ENCODE measurements around the gene IL17D. TPM values are rescaled to one million over a fixed set of nuclear protein-coding genes. Genes with fewer than 3 reads are reported as not detected.
A peak's percentile ranks its signal among the peaks of the same experiment; 100 is the strongest.

IL17D gene
- total RNA-seq, 2 experiments from 2014 or later: 0.49 to 0.54 TPM

- DNase-seq: no peak
- Mint-ChIP-seq H3K27me3 (peaks cover 12% of the 10 kb centered on the region), H3K9me3 (no peaks in the 10 kb centered on the region), H3K4me3 (peak overlapping the region; percentile 56), H3K4me1 (ENCODE audit: low read depth) (peaks cover 11% of the 10 kb centered on the region), H3K36me3 (ENCODE audit: low read depth) (no peaks in the 10 kb centered on the region), H3K27ac (no peak overlapping the region)
- intact Hi-C loops (cut with micrococcal nuclease): loop anchor here (5.0 kb wide), 2 partner anchors 68 to 207 kb away; partner anchors contain the start of gene EEF1AKMT1
- ChIA-PET POLR2A (no interaction called here), CTCF (interaction anchor here (0.9 to 3.2 kb wide), 6 partner anchors 124 to 220 kb away, joined by 3 to 11 read pairs (median 6); no protein-coding TSS in a partner anchor)
- TF ChIP-seq, protein P1, sequence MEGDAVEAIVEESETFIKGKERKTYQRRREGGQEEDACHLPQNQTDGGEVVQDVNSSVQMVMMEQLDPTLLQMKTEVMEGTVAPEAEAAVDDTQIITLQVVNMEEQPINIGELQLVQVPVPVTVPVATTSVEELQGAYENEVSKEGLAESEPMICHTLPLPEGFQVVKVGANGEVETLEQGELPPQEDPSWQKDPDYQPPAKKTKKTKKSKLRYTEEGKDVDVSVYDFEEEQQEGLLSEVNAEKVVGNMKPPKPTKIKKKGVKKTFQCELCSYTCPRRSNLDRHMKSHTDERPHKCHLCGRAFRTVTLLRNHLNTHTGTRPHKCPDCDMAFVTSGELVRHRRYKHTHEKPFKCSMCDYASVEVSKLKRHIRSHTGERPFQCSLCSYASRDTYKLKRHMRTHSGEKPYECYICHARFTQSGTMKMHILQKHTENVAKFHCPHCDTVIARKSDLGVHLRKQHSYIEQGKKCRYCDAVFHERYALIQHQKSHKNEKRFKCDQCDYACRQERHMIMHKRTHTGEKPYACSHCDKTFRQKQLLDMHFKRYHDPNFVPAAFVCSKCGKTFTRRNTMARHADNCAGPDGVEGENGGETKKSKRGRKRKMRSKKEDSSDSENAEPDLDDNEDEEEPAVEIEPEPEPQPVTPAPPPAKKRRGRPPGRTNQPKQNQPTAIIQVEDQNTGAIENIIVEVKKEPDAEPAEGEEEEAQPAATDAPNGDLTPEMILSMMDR (IDR thresholded peaks at IDR 0.05): no peak
- peak; percentile 1 for ATAC-seq
These were observed 1.1 kb downstream of the IL17D start for GRCh38 chr13:20704459-20705069.

DNA sequence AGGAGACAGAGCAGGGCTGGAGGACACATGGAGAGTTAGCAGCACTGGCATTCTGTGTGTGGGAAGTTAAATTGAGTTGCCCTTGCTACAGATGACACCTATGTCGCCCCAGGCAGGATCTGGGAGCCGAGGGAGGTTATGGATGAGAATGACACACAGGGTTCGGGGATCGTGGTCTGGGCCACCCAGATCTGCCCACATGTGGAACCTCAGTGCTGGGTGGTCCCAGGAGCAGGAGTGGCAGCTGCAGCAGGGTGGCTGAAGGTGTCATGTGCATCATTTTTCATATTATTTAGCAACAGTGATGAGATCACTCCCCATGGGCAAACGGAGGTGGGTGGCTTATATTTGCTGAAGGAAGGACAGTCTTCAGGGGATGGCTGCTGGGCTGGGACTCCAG, 3.2 kb downstream of the IL17D start:
- Mint-ChIP-seq H3K27ac (no peak overlapping the region), H3K27me3 (peaks cover 3% of the 10 kb centered on the region), H3K4me1 (ENCODE audit: low read depth) (peaks cover 8% of the 10 kb centered on the region), H3K4me3 (no peak overlapping the region), H3K36me3 (ENCODE audit: low read depth) (no peaks in the 10 kb centered on the region), H3K9me3 (no peaks in the 10 kb centered on the region)
- CTCF ChIA-PET: interaction anchor here (0.9 kb wide), 1 partner anchor 17 kb away, joined by 3 read pairs; no protein-coding TSS in a partner anchor
- ATAC-seq: no peak
- TF ChIP-seq, protein P1 (IDR thresholded peaks at IDR 0.05): no peak
- no peak for DNase-seq
- POLR2A ChIA-PET: no interaction called here
- intact Hi-C loops (cut with micrococcal nuclease): loop anchor here (5.0 kb wide), 2 partner anchors 66 to 209 kb away; partner anchors contain the start of gene EEF1AKMT1

DNA sequence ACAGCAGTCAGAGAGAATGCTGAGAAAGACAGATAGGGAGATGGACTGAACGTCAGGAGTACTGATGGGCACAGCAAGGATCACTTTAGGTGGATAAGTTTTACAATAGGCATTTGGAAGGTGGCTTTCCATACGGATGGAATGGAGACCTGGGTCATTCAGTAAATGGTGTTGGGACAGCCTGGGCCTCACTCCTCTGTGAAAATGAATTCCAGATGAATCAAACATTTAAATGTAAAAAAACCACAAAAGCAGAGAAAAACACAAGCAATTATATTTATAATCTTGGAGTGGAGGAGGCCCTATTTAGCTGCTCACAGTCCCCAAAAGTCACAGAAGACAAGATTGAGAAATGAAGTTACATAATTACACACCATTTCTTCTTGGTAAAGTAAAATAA, 4.7 kb downstream of the IL17D start:
- intact Hi-C loops (cut with micrococcal nuclease): loop anchor here (5.0 kb wide), 2 partner anchors 64 to 211 kb away; partner anchors contain the start of gene EEF1AKMT1
- Mint-ChIP-seq H3K9me3 (no peaks in the 10 kb centered on the region), H3K27me3 (peaks cover 6% of the 10 kb centered on the region), H3K4me1 (ENCODE audit: low read depth) (peaks cover 6% of the 10 kb centered on the region), H3K4me3 (no peak overlapping the region), H3K36me3 (ENCODE audit: low read depth) (no peaks in the 10 kb centered on the region), H3K27ac (no peak overlapping the region)
- POLR2A ChIA-PET: no interaction called here
- no peak for DNase-seq
- ATAC-seq: no peak
- CTCF ChIA-PET: interaction anchor here (0.8 to 2.6 kb wide), 3 partner anchors 121 to 216 kb away, joined by 4 to 8 read pairs (median 4); no protein-coding TSS in a partner anchor
- TF ChIP-seq, protein P1 (IDR thresholded peaks at IDR 0.05): no peak

GRCh38 chr13:20709369-20709768, 5.9 kb downstream of the IL17D start:
- Mint-ChIP-seq H3K4me1 (ENCODE audit: low read depth) (peaks cover 10% of the 10 kb centered on the region), H3K27ac (no peak overlapping the region), H3K36me3 (ENCODE audit: low read depth) (no peaks in the 10 kb centered on the region), H3K4me3 (no peak overlapping the region), H3K9me3 (no peaks in the 10 kb centered on the region), H3K27me3 (peaks cover 8% of the 10 kb centered on the region)
- no peak for DNase-seq
- POLR2A ChIA-PET: interaction anchor here (0.6 kb wide), 1 partner anchor 10 kb away, joined by 3 read pairs; no protein-coding TSS in a partner anchor
- TF ChIP-seq, protein P1 (IDR thresholded peaks at IDR 0.05): no peak
- ATAC-seq: no peak
- CTCF ChIA-PET: interaction anchor here (0.9 to 2.9 kb wide), 5 partner anchors 13 to 217 kb away, joined by 3 to 8 read pairs (median 4); no protein-coding TSS in a partner anchor
- intact Hi-C loops (cut with micrococcal nuclease): loop anchor here (5.0 kb wide), 2 partner anchors 63 to 212 kb away; partner anchors contain the start of gene EEF1AKMT1

GRCh38 chr13:20709782-20710181, 6.3 kb downstream of the IL17D start:
- peaks cover 10% of the 10 kb centered on the region for H3K4me1 Mint-ChIP-seq (ENCODE audit: low read depth)
- ChIA-PET POLR2A (interaction anchor here (0.6 kb wide), 1 partner anchor 11 kb away, joined by 3 read pairs; no protein-coding TSS in a partner anchor), CTCF (interaction anchor here (0.9 to 2.9 kb wide), 4 partner anchors 12 to 215 kb away, joined by 3 to 8 read pairs (median 6); no protein-coding TSS in a partner anchor)
- no peak overlapping the region for H3K4me3 Mint-ChIP-seq
- no peaks in the 10 kb centered on the region for H3K36me3 Mint-ChIP-seq (ENCODE audit: low read depth)
- DNase-seq: no peak
- ATAC-seq: no peak
- no peaks in the 10 kb centered on the region for H3K9me3 Mint-ChIP-seq
- TF ChIP-seq, protein P1 (IDR thresholded peaks at IDR 0.05): no peak
- intact Hi-C loops (cut with micrococcal nuclease): loop anchor here (5.0 kb wide), 4 partner anchors 63 to 213 kb away; partner anchors contain the start of gene EEF1AKMT1
- no peak overlapping the region for H3K27ac Mint-ChIP-seq
- peaks cover 8% of the 10 kb centered on the region for H3K27me3 Mint-ChIP-seq

All from activated CD8-positive, alpha-beta T cell treated with anti-CD3 and anti-CD28 coated beads for 36 hours (primary cell).